Ammon's horn (tissue), 1 donor: ENCODE measurements around the gene C5AR1.
A peak's percentile ranks its signal among the peaks of the same experiment; 100 is the strongest.
"Not testable (repeated sequence)": the region's sequence is repeated elsewhere in the genome, so short reads cannot be mapped to it uniquely, and the experiment has no call there.

Experiments used
- DNase-seq: peaks from one replicate; pipeline ENCODE4 v3.0.0-alpha.2; 2016; ENCODE audit warnings: low spot score

Gene C5AR1

GRCh38 chr19:47331931-47332547 lies 22.4 kb downstream of the C5AR1 start, which contains the start of gene C5AR2:
Gene C5AR2, plus strand, starts transcription at chr19:47332175. Its CDS starts 8,625 bp downstream, at chr19:47340800.
- peak; percentile 54 for DNase-seq

GRCh38 chr19:47336765-47337718 lies 27.4 kb downstream of the C5AR1 start:
- DNase-seq = peak; percentile 68

DNA sequence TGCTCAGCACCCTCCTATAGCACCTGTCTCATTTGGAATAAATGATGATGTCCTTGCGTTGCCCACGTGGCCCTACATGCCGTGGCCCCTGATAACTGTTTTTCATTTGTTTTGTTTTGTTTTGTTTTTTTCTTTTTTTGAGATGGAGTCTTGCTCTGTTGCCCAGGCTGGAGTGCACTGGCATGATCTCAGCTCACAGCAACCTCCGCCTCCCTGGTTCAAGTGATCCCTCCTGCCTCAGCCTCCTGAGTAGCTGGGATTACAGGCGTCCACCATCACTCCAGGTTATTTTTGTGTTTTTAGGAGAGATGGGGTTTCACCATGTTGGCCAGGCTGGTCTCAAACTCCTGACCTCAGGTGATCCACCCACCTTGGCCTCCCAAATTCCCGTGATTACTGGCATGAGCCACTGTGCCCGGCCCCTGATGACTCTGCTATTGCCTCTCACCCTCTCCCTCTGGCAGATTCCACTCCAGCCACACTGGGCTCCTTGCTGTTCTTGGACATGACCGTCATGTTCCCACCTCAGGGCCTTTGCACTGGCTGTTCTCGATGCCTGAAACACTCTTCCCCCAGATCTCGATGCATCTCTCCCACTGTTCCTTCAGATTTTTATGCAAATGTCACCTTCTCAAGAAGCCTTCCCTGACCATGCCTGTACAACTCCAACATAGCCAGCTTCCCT lies 29.7 kb downstream of the C5AR1 start:
- no peak for DNase-seq

DNA sequence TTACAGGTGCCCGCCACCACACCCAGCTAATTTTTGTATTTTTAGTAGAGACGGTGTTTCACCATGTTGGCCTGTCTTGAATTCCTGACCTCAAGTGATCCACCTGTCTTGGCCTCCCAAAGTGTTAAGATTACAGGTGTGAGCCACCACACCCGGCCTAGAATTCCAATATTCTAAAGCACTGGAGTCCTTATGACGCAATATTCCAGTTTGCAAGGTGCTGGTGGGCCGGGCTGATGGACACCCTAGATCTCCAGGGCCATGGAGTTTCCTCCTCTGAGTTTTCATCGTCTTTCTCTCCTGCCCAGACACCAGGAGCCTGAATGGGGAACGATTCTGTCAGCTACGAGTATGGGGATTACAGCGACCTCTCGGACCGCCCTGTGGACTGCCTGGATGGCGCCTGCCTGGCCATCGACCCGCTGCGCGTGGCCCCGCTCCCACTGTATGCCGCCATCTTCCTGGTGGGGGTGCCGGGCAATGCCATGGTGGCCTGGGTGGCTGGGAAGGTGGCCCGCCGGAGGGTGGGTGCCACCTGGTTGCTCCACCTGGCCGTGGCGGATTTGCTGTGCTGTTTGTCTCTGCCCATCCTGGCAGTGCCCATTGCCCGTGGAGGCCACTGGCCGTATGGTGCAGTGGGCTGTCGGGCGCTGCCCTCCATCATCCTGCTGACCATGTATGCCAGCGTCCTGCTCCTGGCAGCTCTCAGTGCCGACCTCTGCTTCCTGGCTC lies 31.0 kb downstream of the C5AR1 start:
- no peak for DNase-seq

DNA sequence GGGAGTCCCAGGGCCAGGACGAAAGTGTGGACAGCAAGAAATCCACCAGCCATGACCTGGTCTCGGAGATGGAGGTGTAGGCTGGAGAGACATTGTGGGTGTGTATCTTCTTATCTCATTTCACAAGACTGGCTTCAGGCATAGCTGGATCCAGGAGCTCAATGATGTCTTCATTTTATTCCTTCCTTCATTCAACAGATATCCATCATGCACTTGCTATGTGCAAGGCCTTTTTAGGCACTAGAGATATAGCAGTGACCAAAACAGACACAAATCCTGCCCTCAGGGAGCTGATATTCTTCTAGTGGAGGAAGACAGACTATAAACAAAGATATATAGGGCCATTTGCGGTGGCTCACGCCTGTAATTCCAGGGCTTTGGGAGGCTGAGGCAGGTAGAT lies 32.1 kb downstream of the C5AR1 start:
- no peak for DNase-seq

DNA sequence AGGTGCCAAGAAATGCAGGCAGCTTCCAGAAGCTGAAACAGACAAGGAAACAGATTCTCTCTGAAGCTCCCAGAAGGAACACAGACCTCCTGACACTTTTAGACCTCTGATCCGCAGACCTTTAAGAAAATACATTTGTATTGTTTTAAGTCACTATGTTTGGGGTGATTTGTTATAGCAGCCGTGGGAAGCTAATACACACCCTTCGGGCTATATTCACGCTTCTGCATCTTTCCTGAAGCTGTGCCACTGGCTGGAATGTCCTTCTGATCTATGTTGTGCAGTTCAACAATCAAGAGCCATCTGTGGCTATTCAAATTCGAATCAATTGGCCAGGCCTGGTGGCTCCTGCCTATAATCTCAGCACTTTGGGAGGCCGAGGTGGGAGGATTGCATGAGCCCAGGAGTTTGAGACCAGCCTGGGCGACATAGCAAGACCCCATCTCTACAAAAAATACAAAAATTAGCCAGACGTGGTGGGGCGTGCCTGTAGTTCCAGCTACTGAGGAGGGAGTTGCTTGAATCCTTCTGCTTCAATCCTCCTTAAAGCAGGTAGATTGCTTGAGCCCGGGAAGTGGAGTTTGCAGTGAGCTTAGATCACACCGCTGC lies 33.6 kb downstream of the C5AR1 start:
- no peak for DNase-seq

GRCh38 chr19:47344425-47344824 lies 34.8 kb downstream of the C5AR1 start:
- DNase-seq = no peak

- DNase-seq = not testable (repeated sequence)
These were observed 36.4 kb downstream of the C5AR1 start for GRCh38 chr19:47346024-47346423.

DNA sequence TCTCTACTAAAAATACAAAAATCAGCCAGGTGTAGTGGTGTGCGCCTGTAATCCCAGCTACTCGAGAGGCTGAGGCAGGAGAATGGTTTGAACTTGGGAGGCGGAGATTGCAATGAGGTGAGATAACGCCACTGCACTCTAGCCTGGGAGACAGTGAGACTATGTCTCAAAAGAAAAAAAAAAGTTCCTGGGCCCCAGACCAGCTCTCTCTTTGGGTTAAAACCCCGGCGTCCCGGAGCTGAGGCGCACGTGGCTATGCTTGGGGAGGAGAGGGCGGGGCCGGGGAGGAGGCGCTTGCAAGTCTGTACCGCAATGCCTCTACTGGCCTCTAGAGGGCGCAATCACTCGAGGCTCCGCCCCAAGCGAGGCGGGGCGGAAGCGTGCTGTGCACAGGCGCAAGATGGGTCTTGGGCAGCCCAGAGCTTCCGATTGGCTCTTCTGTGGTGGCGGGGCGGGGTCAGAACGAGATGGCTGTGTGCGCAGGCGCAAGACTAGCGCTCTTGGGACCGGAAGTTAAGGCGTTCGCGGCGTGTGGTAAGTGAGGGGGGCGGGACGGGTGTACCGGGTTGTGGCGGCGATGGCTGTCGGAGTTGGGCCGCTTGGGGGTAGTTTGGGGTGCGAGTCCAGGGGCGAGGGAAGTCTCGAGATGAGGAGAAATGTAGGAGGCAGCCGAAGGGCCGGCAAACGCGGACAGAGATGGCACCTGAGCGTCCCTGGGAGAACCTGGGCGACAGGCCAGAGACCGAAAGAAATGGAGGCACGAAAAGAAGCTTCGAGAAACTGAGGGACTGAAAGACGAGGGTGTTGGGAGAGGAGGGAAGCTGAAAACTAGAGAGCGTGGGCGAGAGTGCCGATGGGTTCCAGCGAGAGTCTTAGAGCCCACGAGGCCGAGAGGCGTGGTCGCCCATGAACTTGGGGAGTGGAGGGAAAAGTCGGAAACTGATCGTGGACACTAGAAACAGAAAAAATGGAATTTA lies 39.4 kb downstream of the C5AR1 start, which contains the start of gene DHX34:
TSS of gene DHX34 (plus strand) at position 497 of the 977 bp plus-strand sequence. CDS start 3,716 bp downstream, outside the sequence.
- DNase-seq = peak; percentile 98

- no peak for DNase-seq
These were observed 41.0 kb downstream of the C5AR1 start for GRCh38 chr19:47350630-47351029.

- peak; percentile 55 for DNase-seq
These were observed 41.9 kb downstream of the C5AR1 start for GRCh38 chr19:47351548-47351947.

GRCh38 chr19:47352095-47352494 lies 42.4 kb downstream of the C5AR1 start:
- DNase-seq = no peak

- DNase-seq = no peak
These were observed 43.6 kb downstream of the C5AR1 start for GRCh38 chr19:47353307-47353712.

GRCh38 chr19:47356900-47357299 lies 47.2 kb downstream of the C5AR1 start:
- no peak for DNase-seq

GRCh38 chr19:47357788-47358680 lies 48.4 kb downstream of the C5AR1 start:
- DNase-seq = no peak

- no peak for DNase-seq
These were observed 49.3 kb downstream of the C5AR1 start for GRCh38 chr19:47358936-47359335.

GRCh38 chr19:47362321-47362720 lies 52.7 kb downstream of the C5AR1 start:
- DNase-seq = no peak

- DNase-seq = no peak
These were observed 54.3 kb downstream of the C5AR1 start for GRCh38 chr19:47363758-47364531.
